Adrenal gland (tissue), 12 donors: ENCODE data around the gene SEL1L2. TPM values are rescaled to one million over a fixed set of nuclear protein-coding genes. Genes with fewer than 3 reads are reported as not detected.

Experiments used
- DNase-seq, 7 donors: peaks; one replicate each; pipeline ENCODE4 v3.0.0-alpha.2; 2019 to 2020
- H3K27ac ChIP-seq, 5 donors: fragments of 200-600 bp; sonication (generic) in 4 of 5; 1 replicate in 3 of 5; 2 replicates in 2 of 5; pipeline versions ENCODE4 v1.5.1 to v1.8.0; 2016 to 2020; ENCODE audit warnings: mild to moderate bottlenecking in 1 of 5
- H3K27me3 ChIP-seq: fragments of 200-600 bp; 2 replicates; pipeline ENCODE4 v1.8.0; 2021
- H3K36me3 ChIP-seq, 2 donors: fragments of 200-600 bp; replicated peaks in 1 of 2; 1 replicate in 1 of 2; 2 replicates in 1 of 2; pipeline versions ENCODE4 v1.5.1 to v1.8.0; 2018 to 2022
- H3K4me1 ChIP-seq, 2 donors: fragments of 200-600 bp; replicated peaks in 1 of 2; 1 replicate in 1 of 2; 2 replicates in 1 of 2; pipeline versions ENCODE4 v1.5.1 to v1.8.0; 2018 to 2021
- H3K4me3 ChIP-seq, 4 donors: fragments of 200-600 bp; sonication (generic) in 3 of 4; one replicate each; pipeline ENCODE4 v1.5.1; 2016 to 2018
- H3K9me3 ChIP-seq, 3 donors: fragments of 200-600 bp; sonication (generic) in 1 of 3; replicated peaks in 1 of 3; 1 replicate in 2 of 3; 2 replicates in 1 of 3; pipeline versions ENCODE4 v1.5.1 to v1.8.0; 2016 to 2021
- POLR2A ChIP-seq, 2 donors: fragments of 450-650 bp; IDR thresholded peaks; one replicate each; pipeline ENCODE4 v1.6.1; 2017; ENCODE audit warnings: antibody characterized with exemption in 2 of 2, mild to moderate bottlenecking in 2 of 2, moderate library complexity in 1 of 2
- WGBS, 4 donors: extraction: QIAGEN DNeasy Blood & Tissue Kit in 2 of 4; methylation state at CpG; one replicate each; pipeline versions ENCODE4 v1.1.5 to v1.1.7; 2013 to 2017; 5-methylcytosine and 5-hydroxymethylcytosine counted together
- intact Hi-C, 2 donors: fragments of 100-400 bp; cut with DNase I; formaldehyde crosslinking; loops; one replicate each; pipeline versions ENCODE4 v1.14.1 to v1.15.0; 2022 to 2023
- polyA plus RNA-seq, 3 donors: library from polyadenylated mRNA; stranded (reverse); fragments of 200-250 nt in 2 of 3; fragments of 350-450 nt in 1 of 3; fragmentation: Illumina TruSeq in 1 of 3; extraction: RNeasy Lipid Tissue Mini Kit (QIAGEN cat#74804) in 1 of 3; gene quantifications; one replicate each; pipeline ENCODE4 v1.2.3, GENCODE V29; 2013 to 2014
- total RNA-seq, 9 donors: library from RNA; depleted of rRNA in 4 of 9; stranded (reverse); fragments of >200 nt in 4 of 9; fragments of 120-200 nt in 1 of 9; fragmentation: NEBNext Ultra II Directional in 1 of 9; extraction: Animal tissue kit (Norgen Biotek cat#: 25700) in 1 of 9; gene quantifications; one replicate each; pipeline versions ENCODE4 v1.1.0 to v1.2.4, GENCODE V29; 2013 to 2023
- TF ChIP-seq, protein P1 (sequence below), 6 experiments: fragments of 450-650 bp in 4 of 6; fragments of 200-600 bp in 2 of 6; sonication (generic) in 1 of 6; IDR thresholded peaks; 1 replicate in 5 of 6; 2 replicates in 1 of 6; pipeline versions ENCODE4 v1.5.1 to v1.8.0; 2016 to 2021; ENCODE audit warnings: antibody characterized with exemption in 6 of 6, mild to moderate bottlenecking in 2 of 6, moderate library complexity in 1 of 6
- donor health status: healthy with polysubstance abuse.
- donor health status: Bipolar disorder and iron deficiency.
- donor health status: DM: yes; HTN: yes; CAD: no.
- donor health status: DM: no; HTN: no; CAD: no.
- donor health status: DM: no; HTN: no; CAD: no.
- donor health status: DM: yes; HTN: yes; CAD: no.

Gene SEL1L2
- total and polyA plus RNA-seq, 12 donors: 0.22 to 2.3 (median 0.43) TPM; not detected in 8

DNA sequence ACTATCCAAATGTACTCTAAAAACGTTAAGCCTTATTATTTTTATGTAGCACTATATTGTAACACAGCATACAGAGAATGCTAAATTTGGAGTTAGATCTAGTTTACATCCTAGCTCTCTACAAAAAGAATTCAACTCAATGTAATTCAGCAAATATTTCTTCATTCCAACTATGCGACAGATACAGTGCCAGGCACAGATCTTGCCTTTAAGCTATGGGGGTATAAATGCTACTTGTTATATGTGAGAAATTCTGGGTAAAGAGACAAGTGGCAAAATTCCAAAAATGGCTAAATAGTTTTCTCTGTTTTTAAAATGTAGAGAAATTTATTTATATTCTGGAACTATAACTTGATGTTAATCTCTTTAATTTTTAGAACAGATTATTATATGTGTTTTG lies 63.2 kb downstream of the SEL1L2 start:
- Histone ChIP-seq H3K27me3 (no peaks in the 10 kb centered on the region), H3K4me1 (no peaks in the 10 kb centered on the region), H3K27ac (no peak overlapping the region), H3K9me3 (no peaks in the 10 kb centered on the region), H3K36me3 (no peaks in the 10 kb centered on the region), H3K4me3 (no peak overlapping the region)
- 54 to 79% (median 70%) methylated on average over 2 of the region's 2 CpGs for WGBS, 4 donors
- intact Hi-C loops: no loop called here
- DNase-seq: no peak
- no peak for TF ChIP-seq POLR2A (IDR thresholded peaks at IDR 0.05)
- TF ChIP-seq, protein P1, sequence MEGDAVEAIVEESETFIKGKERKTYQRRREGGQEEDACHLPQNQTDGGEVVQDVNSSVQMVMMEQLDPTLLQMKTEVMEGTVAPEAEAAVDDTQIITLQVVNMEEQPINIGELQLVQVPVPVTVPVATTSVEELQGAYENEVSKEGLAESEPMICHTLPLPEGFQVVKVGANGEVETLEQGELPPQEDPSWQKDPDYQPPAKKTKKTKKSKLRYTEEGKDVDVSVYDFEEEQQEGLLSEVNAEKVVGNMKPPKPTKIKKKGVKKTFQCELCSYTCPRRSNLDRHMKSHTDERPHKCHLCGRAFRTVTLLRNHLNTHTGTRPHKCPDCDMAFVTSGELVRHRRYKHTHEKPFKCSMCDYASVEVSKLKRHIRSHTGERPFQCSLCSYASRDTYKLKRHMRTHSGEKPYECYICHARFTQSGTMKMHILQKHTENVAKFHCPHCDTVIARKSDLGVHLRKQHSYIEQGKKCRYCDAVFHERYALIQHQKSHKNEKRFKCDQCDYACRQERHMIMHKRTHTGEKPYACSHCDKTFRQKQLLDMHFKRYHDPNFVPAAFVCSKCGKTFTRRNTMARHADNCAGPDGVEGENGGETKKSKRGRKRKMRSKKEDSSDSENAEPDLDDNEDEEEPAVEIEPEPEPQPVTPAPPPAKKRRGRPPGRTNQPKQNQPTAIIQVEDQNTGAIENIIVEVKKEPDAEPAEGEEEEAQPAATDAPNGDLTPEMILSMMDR (IDR thresholded peaks at IDR 0.05): no peak

DNA sequence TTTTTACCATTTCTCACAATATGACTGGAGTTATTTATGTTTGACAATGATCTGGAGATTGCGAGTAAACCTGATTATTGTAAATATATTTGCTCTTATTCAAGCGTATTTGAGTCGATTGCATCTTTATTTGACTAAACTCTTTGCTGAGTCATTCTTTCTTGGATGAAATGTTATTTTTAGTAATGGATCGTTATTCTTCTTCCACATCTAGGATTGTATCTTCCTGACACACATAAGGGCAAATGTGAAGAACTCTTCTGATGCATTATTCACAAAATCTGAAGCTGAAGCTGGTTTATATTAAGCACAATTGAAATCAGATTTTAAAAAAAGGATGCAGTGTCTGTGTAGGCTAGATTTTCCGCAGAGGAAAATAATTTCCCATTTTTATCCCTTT lies 68.2 kb downstream of the SEL1L2 start:
- intact Hi-C loops: no loop called here
- no peak for TF ChIP-seq POLR2A (IDR thresholded peaks at IDR 0.05)
- TF ChIP-seq, protein P1 (IDR thresholded peaks at IDR 0.05): no peak
- H3K27me3 ChIP-seq: no peaks in the 10 kb centered on the region
- peak overlapping the region in 1 of 4 donors; percentile 21 for H3K4me3 ChIP-seq
- WGBS, 4 donors: 46 to 52% (median 48%) methylated on average over 5 of the region's 5 CpGs
- DNase-seq: no peak
- no peak overlapping the region for H3K27ac ChIP-seq
- H3K9me3 ChIP-seq: no peaks in the 10 kb centered on the region
- H3K4me1 ChIP-seq: no peaks in the 10 kb centered on the region
- no peaks in the 10 kb centered on the region for H3K36me3 ChIP-seq

DNA sequence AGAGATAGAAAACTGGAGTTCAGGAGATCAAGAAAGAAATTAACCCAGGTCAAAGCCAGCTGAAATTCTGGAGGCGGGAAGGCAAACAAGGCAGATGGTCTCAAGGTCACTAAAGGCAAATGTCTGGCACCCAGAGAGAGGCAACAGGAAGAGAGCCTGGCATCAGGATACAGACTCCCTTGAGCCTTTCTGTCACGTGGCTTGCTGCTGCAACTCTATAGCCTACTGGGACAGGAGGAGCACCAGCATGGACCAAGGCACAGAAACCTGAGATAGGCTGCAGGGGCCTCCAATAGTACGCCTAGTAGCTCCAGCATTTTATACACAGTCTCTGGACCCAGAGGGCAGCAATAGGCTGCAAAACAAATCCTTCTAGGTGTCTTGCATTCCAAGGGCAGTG lies 75.1 kb downstream of the SEL1L2 start:
- no peak for DNase-seq
- Histone ChIP-seq H3K4me1 (no peaks in the 10 kb centered on the region), H3K27ac (no peak overlapping the region), H3K4me3 (no peak overlapping the region), H3K36me3 (no peaks in the 10 kb centered on the region), H3K27me3 (no peaks in the 10 kb centered on the region), H3K9me3 (no peaks in the 10 kb centered on the region)
- intact Hi-C loops: no loop called here
- no peak for TF ChIP-seq POLR2A (IDR thresholded peaks at IDR 0.05)
- TF ChIP-seq, protein P1 (IDR thresholded peaks at IDR 0.05): no peak
- 50 to 67% (median 59%) methylated on average over 3 of the region's 3 CpGs for whole genome bisulfite sequencing, 4 donors

DNA sequence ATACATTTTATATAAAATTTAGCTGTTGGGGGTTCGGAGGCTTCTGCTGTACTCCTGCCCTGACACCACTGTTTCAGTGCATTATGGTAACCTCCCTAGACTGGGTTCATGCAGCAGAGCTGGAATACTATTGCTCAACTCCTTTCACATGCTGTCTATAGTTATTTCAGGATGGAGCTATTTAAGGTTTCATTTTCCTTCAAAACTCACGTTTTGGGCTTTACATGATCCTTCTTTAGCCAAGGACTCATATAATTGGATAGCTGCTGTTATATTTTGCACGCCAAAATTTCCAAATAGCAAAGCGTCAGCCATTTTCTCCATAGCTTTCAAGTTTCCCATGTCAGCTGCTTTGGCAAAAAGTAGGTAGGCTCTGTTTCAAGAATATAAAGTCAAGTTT lies 76.8 kb downstream of the SEL1L2 start:
- H3K4me3 ChIP-seq: no peak overlapping the region
- WGBS, 4 donors: 67 to 71% (median 68%) methylated on average over 4 of the region's 4 CpGs
- intact Hi-C loops: no loop called here

More for the DNA sequence above, 76.8 kb downstream of the SEL1L2 start:
- DNase-seq: no peak
- H3K27ac ChIP-seq: no peak overlapping the region
- no peaks in the 10 kb centered on the region for H3K36me3 ChIP-seq
- no peaks in the 10 kb centered on the region for H3K4me1 ChIP-seq
- TF ChIP-seq POLR2A (IDR thresholded peaks at IDR 0.05): no peak
- TF ChIP-seq, protein P1 (IDR thresholded peaks at IDR 0.05): no peak
- H3K27me3 ChIP-seq: no peaks in the 10 kb centered on the region
- H3K9me3 ChIP-seq: no peaks in the 10 kb centered on the region
